Measurements from ENCODE around the gene B3GLCT.

The B3GLCT gene

GRCh38 chr13:31369213-31369612 lies 169.4 kb downstream of the B3GLCT start:
- Histone ChIP-seq H2AFZ (no peak overlapping the region), H3K27ac (no peak overlapping the region), H3K9me3 (ENCODE audit: control insufficient read depth, low read length) (no peaks in the 10 kb centered on the region), H3K36me3 (ENCODE audit: control insufficient read depth, insufficient read depth, low read length) (no peaks in the 10 kb centered on the region), H3K4me2 (ENCODE audit: low read length) (no peak overlapping the region), H3K4me3 (ENCODE audit: low read depth, low read length) (no peak overlapping the region), H3K79me2 (no peaks in the 10 kb centered on the region), H3K27me3 (ENCODE audit: control insufficient read depth, insufficient read depth, low read length) (no peaks in the 10 kb centered on the region), H3K9ac (no peak overlapping the region), H3K4me1 (no peaks in the 10 kb centered on the region)
- TF ChIP-seq CTCF (IDR thresholded peaks at IDR 0.05), result no peak

- Histone ChIP-seq H3K9me3 (ENCODE audit: control insufficient read depth, low read length) (no peaks in the 10 kb centered on the region), H3K9ac (no peak overlapping the region), H3K36me3 (ENCODE audit: control insufficient read depth, insufficient read depth, low read length) (no peaks in the 10 kb centered on the region), H3K4me3 (ENCODE audit: low read depth, low read length) (no peak overlapping the region), H3K27me3 (ENCODE audit: control insufficient read depth, insufficient read depth, low read length) (no peaks in the 10 kb centered on the region), H2AFZ (no peak overlapping the region), H3K79me2 (no peaks in the 10 kb centered on the region), H3K27ac (no peak overlapping the region), H3K4me1 (no peaks in the 10 kb centered on the region), H3K4me2 (ENCODE audit: low read length) (no peak overlapping the region)
- TF ChIP-seq CTCF (IDR thresholded peaks at IDR 0.05), result no peak
Measured at GRCh38 chr13:31372454-31372853, 172.7 kb downstream of the B3GLCT start.

GRCh38 chr13:31374682-31375081 lies 174.9 kb downstream of the B3GLCT start:
- Histone ChIP-seq H3K9ac (no peak overlapping the region), H3K36me3 (ENCODE audit: control insufficient read depth, insufficient read depth, low read length) (no peaks in the 10 kb centered on the region), H3K4me3 (ENCODE audit: low read depth, low read length) (no peak overlapping the region), H3K27ac (no peak overlapping the region), H3K4me2 (ENCODE audit: low read length) (no peak overlapping the region), H3K4me1 (no peaks in the 10 kb centered on the region), H3K27me3 (ENCODE audit: control insufficient read depth, insufficient read depth, low read length) (no peaks in the 10 kb centered on the region), H2AFZ (no peak overlapping the region), H3K79me2 (no peaks in the 10 kb centered on the region), H3K9me3 (ENCODE audit: control insufficient read depth, low read length) (no peaks in the 10 kb centered on the region)
- TF ChIP-seq CTCF (IDR thresholded peaks at IDR 0.05), result no peak

GRCh38 chr13:31377946-31378345 lies 178.2 kb downstream of the B3GLCT start:
- Histone ChIP-seq H3K4me3 (ENCODE audit: low read depth, low read length) (no peak overlapping the region), H3K27me3 (ENCODE audit: control insufficient read depth, insufficient read depth, low read length) (no peaks in the 10 kb centered on the region), H3K4me2 (ENCODE audit: low read length) (no peak overlapping the region), H3K27ac (no peak overlapping the region), H3K79me2 (no peaks in the 10 kb centered on the region), H3K9me3 (ENCODE audit: control insufficient read depth, low read length) (no peaks in the 10 kb centered on the region), H3K4me1 (no peaks in the 10 kb centered on the region), H3K9ac (no peak overlapping the region), H3K36me3 (ENCODE audit: control insufficient read depth, insufficient read depth, low read length) (no peaks in the 10 kb centered on the region), H2AFZ (no peak overlapping the region)
- no peak for TF ChIP-seq CTCF (IDR thresholded peaks at IDR 0.05)

GRCh38 chr13:31380715-31381114 lies 180.9 kb downstream of the B3GLCT start:
- H3K27ac ChIP-seq, result no peak overlapping the region

More at GRCh38 chr13:31380715-31381114, 180.9 kb downstream of the B3GLCT start:
- Histone ChIP-seq H2AFZ (no peak overlapping the region), H3K4me2 (ENCODE audit: low read length) (no peak overlapping the region), H3K79me2 (no peaks in the 10 kb centered on the region), H3K36me3 (ENCODE audit: control insufficient read depth, insufficient read depth, low read length) (no peaks in the 10 kb centered on the region), H3K27me3 (ENCODE audit: control insufficient read depth, insufficient read depth, low read length) (no peaks in the 10 kb centered on the region), H3K9me3 (ENCODE audit: control insufficient read depth, low read length) (no peaks in the 10 kb centered on the region), H3K4me1 (no peaks in the 10 kb centered on the region), H3K9ac (no peak overlapping the region), H3K4me3 (ENCODE audit: low read depth, low read length) (no peak overlapping the region)
- TF ChIP-seq CTCF (IDR thresholded peaks at IDR 0.05), result no peak

Measured in parathyroid adenoma (tissue), 2 donors.